ENCODE measurements around the gene MT1G. TPM values are rescaled to one million over a fixed set of nuclear protein-coding genes. Genes with fewer than 3 reads are reported as not detected.
"Not testable (repeated sequence)": the region's sequence is repeated elsewhere in the genome, so short reads cannot be mapped to it uniquely, and the experiment has no call there.

MT1G gene
- polyA plus RNA-seq, 1 donor, result not detected

GRCh38 chr16:56665286-56666261, 2.3 kb downstream of the MT1G start:
- not testable (repeated sequence) for DNase-seq (ENCODE audit: low read depth)

DNA sequence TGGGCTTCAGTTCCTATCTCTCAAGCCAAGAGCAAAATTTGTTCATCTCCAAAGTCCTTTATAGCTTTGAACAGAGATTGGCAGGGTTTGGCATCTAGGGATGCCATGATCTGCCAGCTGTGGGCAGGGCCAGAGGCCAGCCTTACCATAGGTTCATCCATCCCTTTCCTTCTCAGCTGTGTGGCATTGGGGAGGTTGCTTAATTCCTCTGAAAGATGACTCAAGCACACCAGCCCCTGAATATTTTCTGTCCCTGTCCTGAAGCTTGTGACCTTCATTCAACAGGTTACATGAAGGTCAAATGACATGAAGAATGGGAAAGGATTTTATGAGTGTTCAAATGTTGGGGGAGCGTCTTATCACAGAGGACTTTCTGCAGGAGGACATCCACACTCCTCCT, 3.4 kb downstream of the MT1G start:
- no peak for DNase-seq (ENCODE audit: low read depth)

- no peak for DNase-seq (ENCODE audit: low read depth)
Observed at GRCh38 chr16:56662357-56663354, 5.2 kb downstream of the MT1G start.

GRCh38 chr16:56658327-56658875, 9.5 kb downstream of the MT1G start:
- DNase-seq (ENCODE audit: low read depth), result no peak

DNA sequence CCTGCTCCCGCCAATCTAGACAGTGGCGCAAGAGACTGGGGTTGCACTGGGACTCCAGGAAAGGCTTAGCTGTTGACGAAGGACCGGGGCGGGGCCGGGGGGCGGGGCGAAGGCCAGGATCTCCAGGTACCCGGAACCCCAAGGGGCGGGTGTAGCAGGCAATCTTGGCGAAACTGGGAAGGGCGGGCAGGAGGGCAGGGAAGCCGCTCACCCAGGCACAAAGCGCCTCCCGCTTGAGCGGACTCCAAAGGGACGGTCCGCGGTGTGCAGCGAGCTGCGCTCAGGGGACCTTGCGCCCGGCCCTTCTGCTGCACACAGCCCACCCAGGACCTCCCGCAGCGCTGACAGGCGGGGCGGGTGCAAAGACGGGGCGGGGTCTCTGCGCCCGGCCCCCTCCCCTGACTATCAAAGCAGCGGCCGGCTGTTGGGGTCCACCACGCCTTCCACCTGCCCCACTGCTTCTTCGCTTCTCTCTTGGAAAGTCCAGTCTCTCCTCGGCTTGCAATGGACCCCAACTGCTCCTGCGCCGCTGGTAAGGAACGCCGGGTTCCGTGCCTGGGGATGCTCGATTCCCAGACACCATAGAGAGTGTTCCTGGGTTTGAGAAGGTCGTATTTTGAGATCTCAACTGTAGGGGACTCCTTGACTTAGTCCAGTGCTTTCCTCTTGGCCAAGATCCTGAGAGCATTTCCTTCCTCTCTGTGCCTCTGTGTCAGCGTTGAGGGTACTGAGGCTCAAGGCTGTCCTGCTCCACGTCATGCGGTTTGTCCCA, 10.1 kb downstream of the MT1G start, which contains the start of gene MT1F:
TSS of gene MT1F (plus strand) at position 405 of the 772 bp plus-strand sequence. CDS start at position 505, 100 bp downstream.
- DNase-seq (ENCODE audit: low read depth), result no peak

DNA sequence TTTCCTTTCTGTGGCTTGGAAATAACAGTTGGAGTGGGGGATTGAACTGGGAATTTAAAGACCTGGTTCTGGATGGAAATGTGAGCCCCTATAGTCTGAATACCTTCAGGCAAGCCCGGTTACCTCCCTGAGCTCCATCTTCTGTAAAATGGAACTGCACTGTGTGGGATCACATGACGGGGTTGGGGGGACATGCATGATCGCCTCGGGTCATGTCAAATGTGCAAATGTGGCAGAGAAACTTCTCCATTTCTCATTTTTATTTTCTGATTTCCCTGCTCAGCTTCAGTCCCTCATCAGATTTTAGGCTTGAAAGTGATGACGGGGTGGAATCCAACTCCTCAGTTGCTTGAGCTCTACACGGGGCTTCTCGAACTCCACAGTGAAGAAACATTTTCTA, 14.6 kb downstream of the MT1G start:
- DNase-seq (ENCODE audit: low read depth), result no peak

DNA sequence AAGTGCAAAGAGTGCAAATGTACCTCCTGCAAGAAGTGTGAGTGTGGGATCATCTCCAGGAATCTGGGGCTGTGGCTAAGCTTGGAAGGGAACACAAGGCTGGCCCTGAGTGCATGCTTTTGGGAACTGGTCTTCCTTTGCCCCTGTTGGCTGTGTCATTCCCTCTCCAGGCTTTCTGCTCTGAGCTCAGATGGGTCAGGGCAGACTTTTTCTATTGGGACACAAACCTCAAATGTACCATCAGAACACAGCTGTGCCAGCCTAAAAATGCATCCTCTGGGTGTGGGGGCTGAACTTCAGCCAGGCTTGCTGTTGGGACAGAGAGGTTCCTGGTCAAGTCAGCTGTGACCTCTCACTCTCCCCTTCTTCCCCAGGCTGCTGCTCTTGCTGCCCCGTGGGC, 15.3 kb downstream of the MT1G start:
- DNase-seq (ENCODE audit: low read depth), result no peak

DNA sequence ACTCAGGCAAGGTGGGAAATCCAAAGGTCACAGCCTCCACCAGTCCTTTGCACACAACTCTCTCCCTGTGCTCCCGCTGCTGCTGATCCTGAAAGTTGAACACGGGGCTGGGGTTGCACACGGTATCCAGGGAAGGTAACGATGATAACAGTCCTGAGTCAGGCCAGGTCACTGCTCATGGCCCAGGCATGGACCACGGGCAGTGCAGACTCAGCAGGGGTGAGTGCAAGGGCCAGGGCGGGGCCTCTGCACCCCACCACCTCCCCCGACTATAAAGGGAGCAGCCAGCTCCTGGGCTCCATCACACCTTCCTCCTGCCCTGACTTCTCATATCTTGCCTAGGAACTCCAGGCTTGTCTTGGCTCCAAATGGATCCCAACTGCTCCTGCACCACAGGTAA, 16.3 kb downstream of the MT1G start, which contains the start of gene MT1B:
TSS of gene MT1B (plus strand) at position 301 of the 400 bp plus-strand sequence. CDS start at position 369, 68 bp downstream.
- no peak for DNase-seq (ENCODE audit: low read depth)

DNA sequence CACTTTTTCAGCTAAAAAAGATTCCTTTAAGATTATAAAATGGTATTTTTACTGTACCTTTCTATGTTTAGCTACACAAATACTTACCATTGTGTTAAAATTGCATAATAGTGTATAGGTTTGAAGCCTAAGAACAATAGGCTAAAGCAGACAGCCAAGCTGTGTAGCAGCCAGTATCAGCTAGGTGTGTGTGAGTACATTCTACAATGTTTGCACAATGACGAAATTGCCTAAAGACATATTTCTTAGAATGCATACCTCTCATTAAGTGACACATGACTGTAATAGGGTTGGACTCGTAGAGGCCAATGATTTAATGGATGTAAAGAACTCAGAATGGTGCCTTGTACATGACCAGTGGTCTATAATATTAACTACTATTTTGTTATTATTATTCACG, 18.0 kb downstream of the MT1G start:
- DNase-seq (ENCODE audit: low read depth), result no peak

- DNase-seq (ENCODE audit: low read depth), result no peak
Observed at GRCh38 chr16:56649271-56649670, 18.6 kb downstream of the MT1G start.

DNA sequence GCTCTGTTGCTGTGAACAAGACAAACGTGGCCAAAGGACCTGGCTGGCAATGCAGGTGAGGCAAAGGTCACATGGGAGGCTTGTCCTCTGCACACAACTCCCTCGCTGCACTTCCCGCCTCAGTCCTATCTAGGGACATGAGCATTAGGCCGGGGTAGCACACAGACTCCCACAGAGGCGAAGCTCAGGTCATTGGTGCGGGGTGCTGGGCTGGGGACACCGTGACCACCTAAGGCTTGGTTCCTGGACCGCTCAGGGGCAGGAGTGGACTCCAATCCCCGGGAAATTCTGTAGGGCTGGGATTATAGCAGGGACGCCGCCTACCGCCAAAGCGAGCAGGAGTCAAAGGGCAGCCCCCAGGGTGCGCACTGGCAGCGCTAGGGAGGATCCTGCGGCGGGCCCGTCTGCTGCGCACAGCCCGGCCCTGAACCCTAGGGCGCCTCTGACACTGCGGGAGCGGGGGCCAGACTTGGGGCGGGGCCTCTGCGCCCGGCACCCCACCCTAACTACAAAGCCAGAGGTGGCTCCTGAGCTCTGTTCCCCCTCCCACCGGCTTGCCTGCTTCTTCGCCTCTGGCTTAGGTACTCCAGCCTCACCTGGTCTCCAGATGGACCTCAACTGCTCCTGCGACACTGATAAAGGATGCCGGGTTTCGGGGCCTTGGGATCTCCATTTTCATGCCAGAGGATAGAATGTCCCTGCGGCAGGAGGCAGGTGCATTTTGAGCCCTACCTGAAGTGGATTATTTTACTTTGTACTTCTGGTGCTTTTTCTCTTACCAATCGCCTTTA, 20.0 kb downstream of the MT1G start:
- no peak for DNase-seq (ENCODE audit: low read depth)

- DNase-seq (ENCODE audit: low read depth), result no peak
Observed at GRCh38 chr16:56645838-56646237, 22.0 kb downstream of the MT1G start.

DNA sequence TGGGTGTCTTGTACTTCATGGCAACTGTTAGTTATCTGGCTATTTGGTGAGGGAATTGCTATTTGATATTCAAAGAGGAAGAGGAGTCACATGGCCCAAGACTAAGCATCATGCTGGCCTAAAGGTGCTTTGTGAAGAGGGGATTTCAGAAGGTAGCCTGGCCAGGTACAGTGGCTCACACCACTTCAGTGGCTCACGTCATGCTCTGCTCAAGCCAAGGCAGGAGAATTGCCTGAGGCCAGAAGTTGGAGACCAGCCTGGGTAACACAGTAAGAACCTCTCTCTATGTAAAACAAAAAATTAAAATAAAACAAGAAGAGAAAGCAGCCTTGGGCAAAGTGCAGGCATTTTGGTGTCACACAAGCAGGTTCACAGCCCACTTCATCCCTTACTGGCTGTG, 22.6 kb downstream of the MT1G start:
- DNase-seq (ENCODE audit: low read depth), result no peak

GRCh38 chr16:56643833-56644232, 24.0 kb downstream of the MT1G start:
- DNase-seq (ENCODE audit: low read depth), result no peak

GRCh38 chr16:56643080-56643778, 24.6 kb downstream of the MT1G start:
- no peak for DNase-seq (ENCODE audit: low read depth)

GRCh38 chr16:56641166-56641565, 26.7 kb downstream of the MT1G start:
- DNase-seq (ENCODE audit: low read depth), result no peak

DNA sequence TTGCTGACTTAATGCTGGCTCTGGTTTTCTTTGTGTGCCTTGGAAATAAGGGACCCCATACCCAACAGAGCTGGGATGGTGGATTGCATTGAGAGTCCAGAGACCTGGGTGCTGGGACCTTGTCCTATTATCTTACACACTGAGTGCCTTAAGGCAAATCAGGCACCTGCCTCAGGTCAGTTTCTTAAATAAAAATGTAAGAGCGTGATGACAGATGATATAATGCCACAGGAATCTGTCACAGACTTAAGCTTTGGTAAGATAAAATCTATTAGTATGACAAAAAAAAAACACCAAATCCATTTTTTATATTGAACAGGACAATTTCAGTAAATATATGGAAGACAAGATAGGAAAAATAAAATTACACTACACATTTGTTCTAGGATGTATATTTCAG, 27.8 kb downstream of the MT1G start:
- no peak for DNase-seq (ENCODE audit: low read depth)

GRCh38 chr16:56639045-56639444, 28.8 kb downstream of the MT1G start:
- no peak for DNase-seq (ENCODE audit: low read depth)
